Mesangial cell (primary cell): ENCODE data around the gene TMPRSS5. TPM values are rescaled to one million over a fixed set of nuclear protein-coding genes. Genes with fewer than 3 reads are reported as not detected.

Experiments used
- total RNA-seq: library from RNA; depleted of rRNA; stranded (reverse); fragments of >200 nt; gene quantifications from 2 replicates; pipeline ENCODE4 v1.2.3, GENCODE V29; 2015

Gene TMPRSS5
- total RNA-seq = 0.13 and 0.16 TPM in 2 replicates

DNA sequence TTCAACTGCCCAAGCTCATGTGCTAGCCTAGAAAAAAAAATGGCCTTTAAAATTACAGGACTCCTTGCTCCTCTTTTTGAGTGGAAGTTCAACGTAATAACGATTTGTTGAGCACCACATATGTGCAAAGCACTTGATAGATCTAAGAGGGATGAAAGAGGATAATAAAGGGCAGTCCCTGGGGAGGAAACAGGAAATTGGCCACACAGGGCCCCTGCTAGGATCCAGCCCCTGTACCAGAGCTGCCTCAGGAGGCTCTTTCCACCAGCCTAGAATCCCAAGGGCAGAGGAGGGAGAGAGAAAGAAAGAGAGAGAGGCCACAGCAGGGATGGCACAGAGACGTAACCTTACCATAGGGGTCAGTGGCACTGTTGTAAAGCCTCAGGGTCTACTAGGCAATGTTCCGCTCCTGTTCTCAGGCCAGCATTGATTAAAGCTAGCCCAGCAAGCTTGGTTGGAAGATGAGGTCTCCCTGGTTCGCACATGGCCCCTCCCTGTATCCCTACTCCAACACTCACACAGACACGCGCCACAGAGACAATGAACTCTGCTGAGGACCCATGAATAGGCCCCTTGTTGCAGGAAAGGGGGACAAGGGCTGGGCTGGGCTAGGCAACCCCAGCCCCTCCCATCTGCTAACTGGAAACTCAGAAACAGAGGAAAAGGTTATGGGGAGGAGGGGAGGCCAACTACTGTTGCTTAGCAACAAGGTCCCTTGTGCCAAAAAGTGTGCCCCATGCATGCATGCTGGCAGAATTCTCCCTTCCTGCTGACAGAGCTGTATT is at the start of gene TMPRSS5:
Gene TMPRSS5, minus strand, starts transcription at position 438 of the 785 bp plus-strand sequence. Its CDS starts 84 bp downstream, at position 354.

Other genes with a start within 250 kb of the TMPRSS5 start
- gene DRD2, start 230.9 kb downstream of the TMPRSS5 start, total RNA-seq = 0.63 TPM in 1 of 2 replicates, not detected in the other
- gene ZW10, start 67.4 kb upstream of the TMPRSS5 start, total RNA-seq = 7.9 and 17.4 TPM in 2 replicates
- gene CLDN25, start 73.5 kb upstream of the TMPRSS5 start, total RNA-seq = not detected in 2 replicates
- gene USP28, start 169.3 kb upstream of the TMPRSS5 start, total RNA-seq = 16.7 and 23.1 TPM in 2 replicates
- gene HTR3B, start 198.5 kb upstream of the TMPRSS5 start, total RNA-seq = not detected in 2 replicates